ENCODE data around the gene GPRC5A.

GPRC5A gene

DNA sequence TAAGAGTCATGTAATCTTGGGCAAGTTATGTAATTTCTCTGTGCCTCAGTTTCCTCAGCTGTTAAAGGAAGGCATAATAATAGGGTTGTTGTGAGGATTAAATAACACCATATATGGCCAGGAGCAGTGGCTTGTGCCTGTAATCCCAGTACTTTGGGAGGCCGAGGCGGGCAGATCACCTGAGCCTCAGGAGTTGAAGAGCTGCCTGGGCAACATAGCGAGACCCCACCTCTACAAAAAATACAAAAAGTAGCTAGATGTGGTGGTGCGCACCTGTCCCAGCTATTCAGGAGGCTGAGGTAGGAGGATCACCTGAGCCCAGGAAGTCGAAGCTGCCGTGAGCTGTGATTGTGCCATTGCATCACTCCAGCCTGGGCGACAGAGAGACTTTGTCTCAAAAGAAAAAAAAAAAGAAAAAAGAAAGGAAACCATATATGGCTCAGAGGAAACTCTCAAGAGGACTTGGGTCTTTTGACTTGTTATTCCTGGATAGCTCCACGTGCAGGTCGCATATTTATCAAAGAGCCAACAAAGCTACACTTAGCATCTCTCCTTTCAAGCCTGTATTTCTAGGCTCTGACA, 6.9 kb downstream of the GPRC5A start:
- no peak for DNase-seq
- Mint-ChIP-seq H3K9me3 (peaks cover 4% of the 10 kb centered on the region), H3K27ac (no peak overlapping the region), H3K4me3 (no peak overlapping the region), H3K4me1 (peaks cover 8% of the 10 kb centered on the region), H3K27me3 (ENCODE audit: low read depth, poor library complexity) (peaks cover 51% of the 10 kb centered on the region), H3K36me3 (ENCODE audit: low read depth) (no peaks in the 10 kb centered on the region)
- no peak for TF ChIP-seq CTCF (IDR thresholded peaks at IDR 0.05)

DNA sequence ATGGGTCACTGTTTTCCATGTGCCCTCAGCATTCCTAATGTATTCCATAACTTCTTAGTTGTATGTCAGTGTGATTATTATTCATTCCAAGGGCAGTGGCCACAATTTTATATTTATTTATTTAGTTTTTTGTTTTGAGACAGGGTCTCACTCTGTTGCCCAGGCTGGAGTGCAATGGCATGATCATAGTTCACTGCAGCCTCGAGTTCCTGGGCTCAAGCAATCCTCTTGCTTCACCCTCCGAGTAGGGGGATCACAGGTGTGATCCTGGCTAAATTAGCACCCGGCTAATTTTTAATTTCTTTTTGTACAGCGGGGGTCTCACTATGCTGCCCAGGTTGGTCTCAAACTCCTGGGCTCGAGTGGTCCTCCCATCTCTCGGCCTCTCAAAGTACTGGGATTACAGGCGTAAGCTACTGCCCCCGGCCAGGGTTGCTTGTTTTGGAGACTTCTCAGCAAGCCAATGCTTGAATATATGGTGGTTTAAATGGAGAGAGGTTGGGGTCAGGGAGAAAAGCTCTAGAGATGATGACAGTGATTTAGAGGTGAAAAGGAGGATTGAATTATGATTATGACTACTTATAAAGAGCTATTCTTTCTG, 7.6 kb downstream of the GPRC5A start:
- Mint-ChIP-seq H3K36me3 (ENCODE audit: low read depth) (no peaks in the 10 kb centered on the region), H3K4me1 (peaks cover 13% of the 10 kb centered on the region), H3K27ac (no peak overlapping the region), H3K27me3 (ENCODE audit: low read depth, poor library complexity) (peaks cover 50% of the 10 kb centered on the region), H3K9me3 (peaks cover 4% of the 10 kb centered on the region), H3K4me3 (no peak overlapping the region)
- DNase-seq, result no peak
- no peak for TF ChIP-seq CTCF (IDR thresholded peaks at IDR 0.05)

DNA sequence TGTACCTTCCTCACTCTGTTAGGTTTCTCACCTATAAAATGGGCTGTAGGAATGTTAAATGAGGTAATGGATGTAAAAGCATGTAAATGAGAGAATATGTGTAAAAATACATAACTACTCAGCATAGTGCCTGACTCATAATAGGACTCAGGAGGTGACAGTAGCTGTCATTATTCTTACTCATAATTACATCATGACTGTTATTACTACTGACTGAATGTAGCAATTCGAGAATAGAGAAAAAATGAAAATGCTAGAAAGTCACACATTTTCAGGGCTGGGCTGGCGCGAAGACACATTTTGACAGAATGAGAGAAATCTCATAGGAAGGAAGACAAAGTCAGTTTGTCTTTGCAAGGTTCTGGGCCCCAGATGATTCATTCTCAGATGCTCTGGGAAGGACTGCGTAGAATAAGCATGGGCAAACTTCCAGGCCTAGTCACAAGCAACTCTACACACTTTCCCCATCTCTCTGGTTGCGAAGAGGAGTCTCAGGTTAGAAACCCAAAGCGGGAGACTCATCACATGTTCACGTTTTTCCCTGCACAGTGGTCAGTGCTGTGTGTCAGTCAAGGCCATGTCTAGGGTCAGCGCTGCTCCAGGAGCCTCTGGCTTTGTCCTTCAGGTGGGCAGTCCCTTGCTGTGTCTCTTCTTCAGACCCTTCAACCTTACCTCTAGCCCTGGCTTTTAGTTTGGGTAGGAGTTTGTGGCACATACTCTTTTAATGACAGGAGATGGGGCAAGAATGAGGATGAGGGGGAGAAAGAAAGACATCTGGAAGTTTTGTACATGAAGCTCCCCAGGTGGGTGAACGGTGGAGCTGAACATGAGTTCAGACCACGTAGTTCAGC, 8.4 kb downstream of the GPRC5A start:
- H3K27me3 Mint-ChIP-seq (ENCODE audit: low read depth, poor library complexity), result peaks cover 46% of the 10 kb centered on the region
- peaks cover 18% of the 10 kb centered on the region for H3K4me1 Mint-ChIP-seq
- H3K4me3 Mint-ChIP-seq, result no peak overlapping the region
- H3K36me3 Mint-ChIP-seq (ENCODE audit: low read depth), result no peaks in the 10 kb centered on the region
- DNase-seq, result no peak
- TF ChIP-seq CTCF (IDR thresholded peaks at IDR 0.05), result no peak
- peaks cover 4% of the 10 kb centered on the region for H3K9me3 Mint-ChIP-seq
- no peak overlapping the region for H3K27ac Mint-ChIP-seq

DNA sequence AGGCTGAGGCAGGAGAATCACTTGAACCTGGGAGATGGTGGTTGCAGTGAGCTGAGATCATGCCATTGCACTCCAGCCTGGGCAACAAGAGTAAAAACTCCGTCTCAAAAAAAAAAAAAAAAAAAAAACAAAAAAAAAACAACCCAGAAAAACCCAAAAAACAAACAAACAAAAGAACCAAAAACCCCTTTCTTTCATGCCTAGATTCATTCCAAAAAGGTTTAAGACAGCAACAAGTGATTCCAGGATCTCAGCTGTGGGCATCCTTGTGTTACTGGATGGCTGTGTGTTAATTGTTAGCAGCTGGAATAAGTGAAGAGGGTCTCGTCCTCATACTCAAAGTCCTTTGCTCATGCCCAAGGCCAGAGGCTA, 9.4 kb downstream of the GPRC5A start:
- Mint-ChIP-seq H3K27me3 (ENCODE audit: low read depth, poor library complexity) (peaks cover 46% of the 10 kb centered on the region), H3K27ac (no peak overlapping the region), H3K9me3 (no peaks in the 10 kb centered on the region), H3K36me3 (ENCODE audit: low read depth) (no peaks in the 10 kb centered on the region), H3K4me1 (peaks cover 20% of the 10 kb centered on the region), H3K4me3 (no peak overlapping the region)
- no peak for TF ChIP-seq CTCF (IDR thresholded peaks at IDR 0.05)
- DNase-seq, result no peak

DNA sequence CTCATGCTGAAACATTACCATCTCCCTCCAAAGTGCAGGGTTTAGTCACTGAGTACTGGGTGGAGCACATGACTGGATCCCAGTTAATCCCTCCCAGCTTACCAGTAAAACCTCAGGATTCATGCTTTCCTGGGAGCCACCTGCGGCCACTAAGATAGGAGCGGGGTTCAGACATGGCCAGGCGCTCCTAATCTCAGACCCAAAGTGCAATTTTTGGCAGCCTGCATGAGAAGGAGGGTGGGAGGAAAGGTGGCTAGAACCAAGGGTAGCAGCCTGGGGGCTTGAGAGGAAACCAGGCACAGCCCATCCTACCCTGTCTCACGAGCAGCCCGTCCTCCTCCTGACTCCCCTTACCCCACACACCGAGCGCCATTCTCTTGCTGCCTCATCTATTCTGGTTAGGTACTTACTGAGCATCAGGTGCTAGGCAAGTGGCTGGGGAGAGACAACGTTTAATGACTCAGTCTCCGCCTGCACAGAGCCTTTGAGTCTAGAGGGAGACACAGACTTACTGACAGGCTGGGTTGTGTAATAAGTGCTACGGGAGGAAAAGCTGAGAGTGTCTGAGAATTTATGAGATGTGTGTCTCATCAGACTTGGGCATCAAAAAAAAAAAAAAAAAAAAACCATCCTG, 9.9 kb downstream of the GPRC5A start:
- DNase-seq, result no peak

More for the DNA sequence above, 9.9 kb downstream of the GPRC5A start:
- Mint-ChIP-seq H3K27me3 (ENCODE audit: low read depth, poor library complexity) (peaks cover 49% of the 10 kb centered on the region), H3K36me3 (ENCODE audit: low read depth) (no peaks in the 10 kb centered on the region), H3K27ac (no peak overlapping the region), H3K9me3 (no peaks in the 10 kb centered on the region), H3K4me3 (no peak overlapping the region), H3K4me1 (peaks cover 23% of the 10 kb centered on the region)
- TF ChIP-seq CTCF (IDR thresholded peaks at IDR 0.05), result no peak
